ENCODE measurements around the gene MGAT4A. TPM values are rescaled to one million over a fixed set of nuclear protein-coding genes. Genes with fewer than 3 reads are reported as not detected.

The MGAT4A gene
- total and polyA plus RNA-seq, 2 of the 13 experiments (the other 11 are each of a cell fraction or from before 2014, with no cell fraction given) = 47.2 to 90.9 TPM

GRCh38 chr2:98734823-98735260 lies 3.9 kb upstream of the MGAT4A start (continued):
- TF ChIP-seq ZKSCAN8 (CRISPR knock-in tag; IDR thresholded peaks at IDR 0.05; ENCODE audit: borderline replicate concordance) (peak; percentile 94), ZNF430 (CRISPR knock-in tag; IDR thresholded peaks at IDR 0.05) (no peak), PPARG (CRISPR knock-in tag; conservative IDR thresholded peaks at IDR 0.05) (peak; percentile 74), ZNF772 (CRISPR knock-in tag; IDR thresholded peaks at IDR 0.05) (no peak; the same call in 1 of the 2 replicates), FOXA1 (IDR thresholded peaks at IDR 0.05) (no peak), FOXA1 (CRISPR knock-in tag; IDR thresholded peaks at IDR 0.05) (peak; percentile 95), MTA1 (CRISPR knock-in tag; IDR thresholded peaks at IDR 0.05; ENCODE audit: borderline replicate concordance) (no peak), ZNF264 (CRISPR knock-in tag; IDR thresholded peaks at IDR 0.05) (peak; percentile 47), HDAC2 (CRISPR knock-in tag; IDR thresholded peaks at IDR 0.05) (peak; percentile 89), ZNF225 (CRISPR knock-in tag; IDR thresholded peaks at IDR 0.05) (no peak), PBX2 (CRISPR knock-in tag; IDR thresholded peaks at IDR 0.05) (0 out of 2 replicates have a peak, but pooled peaks have one; percentile 19), POLR2AphosphoS2 (IDR thresholded peaks at IDR 0.05; ENCODE audit: low read depth, low read length) (no peak), BCLAF1 (IDR thresholded peaks at IDR 0.05) (no peak), SP2 (CRISPR knock-in tag; IDR thresholded peaks at IDR 0.05) (no peak), NKX3-1 (CRISPR knock-in tag; IDR thresholded peaks at IDR 0.05) (0 out of 2 replicates have a peak, but pooled peaks have one; percentile 47), KDM6A (CRISPR knock-in tag; IDR thresholded peaks at IDR 0.05; ENCODE audit: low read depth) (peak; percentile 45), RBFOX2 (IDR thresholded peaks at IDR 0.05; ENCODE audit: low read depth, low read length) (peak; percentile 65; the same call in 1 of the 2 replicates), HMGXB3 (CRISPR knock-in tag; IDR thresholded peaks at IDR 0.05; ENCODE audit: borderline replicate concordance) (peak; percentile 45; the same call in 1 of the 2 replicates), ZNF564 (CRISPR knock-in tag; IDR thresholded peaks at IDR 0.05) (no peak), SMC3 (IDR thresholded peaks at IDR 0.05; ENCODE audit: low read length) (peak; percentile 28), ZNF639 (CRISPR knock-in tag; conservative IDR thresholded peaks at IDR 0.05) (no peak; the same call in 1 of the 2 replicates)
